Measurements from ENCODE around the gene CCDC185.

Gene CCDC185

DNA sequence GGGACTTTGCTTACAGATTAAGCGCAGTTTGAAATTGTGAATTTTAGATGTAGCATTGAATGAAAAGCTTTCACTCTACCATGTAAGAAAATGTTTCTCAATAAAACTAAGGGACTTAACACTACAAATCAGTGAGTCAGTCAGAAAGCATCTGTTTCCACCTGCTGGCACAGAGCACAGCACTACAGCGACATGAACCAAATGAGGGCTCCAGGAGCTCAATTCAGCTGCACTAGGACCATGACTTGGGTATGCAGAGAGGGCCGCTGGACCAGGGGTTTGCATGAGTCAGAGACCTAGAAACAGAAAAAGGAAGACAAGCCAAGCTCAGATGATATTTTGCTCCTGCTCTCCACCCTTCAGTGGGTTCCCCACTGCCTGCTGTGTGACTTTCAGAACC is 34.4 kb upstream of the CCDC185 start:
- TF ChIP-seq, protein P1, sequence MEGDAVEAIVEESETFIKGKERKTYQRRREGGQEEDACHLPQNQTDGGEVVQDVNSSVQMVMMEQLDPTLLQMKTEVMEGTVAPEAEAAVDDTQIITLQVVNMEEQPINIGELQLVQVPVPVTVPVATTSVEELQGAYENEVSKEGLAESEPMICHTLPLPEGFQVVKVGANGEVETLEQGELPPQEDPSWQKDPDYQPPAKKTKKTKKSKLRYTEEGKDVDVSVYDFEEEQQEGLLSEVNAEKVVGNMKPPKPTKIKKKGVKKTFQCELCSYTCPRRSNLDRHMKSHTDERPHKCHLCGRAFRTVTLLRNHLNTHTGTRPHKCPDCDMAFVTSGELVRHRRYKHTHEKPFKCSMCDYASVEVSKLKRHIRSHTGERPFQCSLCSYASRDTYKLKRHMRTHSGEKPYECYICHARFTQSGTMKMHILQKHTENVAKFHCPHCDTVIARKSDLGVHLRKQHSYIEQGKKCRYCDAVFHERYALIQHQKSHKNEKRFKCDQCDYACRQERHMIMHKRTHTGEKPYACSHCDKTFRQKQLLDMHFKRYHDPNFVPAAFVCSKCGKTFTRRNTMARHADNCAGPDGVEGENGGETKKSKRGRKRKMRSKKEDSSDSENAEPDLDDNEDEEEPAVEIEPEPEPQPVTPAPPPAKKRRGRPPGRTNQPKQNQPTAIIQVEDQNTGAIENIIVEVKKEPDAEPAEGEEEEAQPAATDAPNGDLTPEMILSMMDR (tag by site-specific recombination; IDR thresholded peaks at IDR 0.05): 0 out of 2 replicates have a peak, but pooled peaks have one; percentile 17
- TF ChIP-seq, protein P2, sequence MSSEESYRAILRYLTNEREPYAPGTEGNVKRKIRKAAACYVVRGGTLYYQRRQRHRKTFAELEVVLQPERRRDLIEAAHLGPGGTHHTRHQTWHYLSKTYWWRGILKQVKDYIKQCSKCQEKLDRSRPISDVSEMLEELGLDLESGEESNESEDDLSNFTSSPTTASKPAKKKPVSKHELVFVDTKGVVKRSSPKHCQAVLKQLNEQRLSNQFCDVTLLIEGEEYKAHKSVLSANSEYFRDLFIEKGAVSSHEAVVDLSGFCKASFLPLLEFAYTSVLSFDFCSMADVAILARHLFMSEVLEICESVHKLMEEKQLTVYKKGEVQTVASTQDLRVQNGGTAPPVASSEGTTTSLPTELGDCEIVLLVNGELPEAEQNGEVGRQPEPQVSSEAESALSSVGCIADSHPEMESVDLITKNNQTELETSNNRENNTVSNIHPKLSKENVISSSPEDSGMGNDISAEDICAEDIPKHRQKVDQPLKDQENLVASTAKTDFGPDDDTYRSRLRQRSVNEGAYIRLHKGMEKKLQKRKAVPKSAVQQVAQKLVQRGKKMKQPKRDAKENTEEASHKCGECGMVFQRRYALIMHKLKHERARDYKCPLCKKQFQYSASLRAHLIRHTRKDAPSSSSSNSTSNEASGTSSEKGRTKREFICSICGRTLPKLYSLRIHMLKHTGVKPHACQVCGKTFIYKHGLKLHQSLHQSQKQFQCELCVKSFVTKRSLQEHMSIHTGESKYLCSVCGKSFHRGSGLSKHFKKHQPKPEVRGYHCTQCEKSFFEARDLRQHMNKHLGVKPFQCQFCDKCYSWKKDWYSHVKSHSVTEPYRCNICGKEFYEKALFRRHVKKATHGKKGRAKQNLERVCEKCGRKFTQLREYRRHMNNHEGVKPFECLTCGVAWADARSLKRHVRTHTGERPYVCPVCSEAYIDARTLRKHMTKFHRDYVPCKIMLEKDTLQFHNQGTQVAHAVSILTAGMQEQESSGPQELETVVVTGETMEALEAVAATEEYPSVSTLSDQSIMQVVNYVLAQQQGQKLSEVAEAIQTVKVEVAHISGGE (tag by site-specific recombination; conservative IDR thresholded peaks at IDR 0.05; ENCODE audit: low read depth): no peak
- Histone ChIP-seq H3K27ac (ENCODE audit: extremely low read depth, low read depth, low read length) (no peak overlapping the region), H3K9me3 (ENCODE audit: control insufficient read depth, insufficient read depth, low read depth, low read length) (no peaks in the 10 kb centered on the region), H3K4me3 (ENCODE audit: low read depth, low read length) (no peak overlapping the region), H3K4me1 (ENCODE audit: control insufficient read depth, insufficient read depth, low read length) (peaks cover 5% of the 10 kb centered on the region), H3K36me3 (ENCODE audit: control insufficient read depth in 2 of 2, insufficient read depth in 1 of 2, low read length in 2 of 2) (no peaks in the 10 kb centered on the region)
- POLR2A ChIA-PET: no interaction called here
- CTCF ChIA-PET: interaction anchor here (0.5 to 2.8 kb wide), 8 partner anchors 9 to 322 kb away, joined by 3 to 18 read pairs (median 6); no protein-coding TSS in a partner anchor

DNA sequence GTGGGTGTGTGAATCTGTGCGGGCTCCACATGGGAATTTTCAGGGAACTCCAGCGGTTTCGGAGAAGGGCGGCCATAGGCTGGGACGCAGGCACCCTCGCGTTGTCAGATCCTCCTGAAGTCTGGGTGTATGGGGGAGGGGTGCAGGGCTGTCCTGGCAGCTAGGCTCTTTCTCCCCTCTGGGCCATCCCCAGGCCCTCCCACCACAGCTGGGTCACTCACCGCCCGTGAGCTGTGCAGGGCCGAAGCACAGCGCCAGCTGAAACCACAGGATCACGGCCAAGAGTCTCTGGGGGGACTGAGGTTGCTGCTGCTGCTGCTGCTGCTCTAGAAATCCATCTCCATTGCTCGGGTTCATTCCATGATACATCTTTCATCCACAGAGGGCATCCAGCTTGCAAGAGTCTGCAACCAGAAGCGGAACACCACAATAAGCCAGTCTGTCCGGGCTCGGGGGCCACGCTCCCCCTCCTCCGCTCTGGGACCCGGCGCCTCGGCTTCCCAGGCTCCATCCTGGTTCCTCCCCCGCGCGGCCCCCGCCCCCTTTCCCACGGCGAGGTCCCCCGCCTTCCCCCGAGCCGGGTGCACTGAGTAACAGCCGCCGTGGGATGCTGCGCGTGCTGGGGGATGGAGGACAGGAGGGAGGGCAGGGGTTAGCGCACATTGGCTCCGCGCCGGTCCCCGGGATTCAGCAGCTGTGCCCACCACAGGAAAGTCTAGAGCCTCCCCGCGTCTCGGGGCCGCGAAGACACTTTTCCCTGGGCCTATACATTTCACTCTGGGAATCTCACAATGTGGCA is 30.0 kb upstream of the CCDC185 start:
- Histone ChIP-seq H3K27ac (ENCODE audit: extremely low read depth, low read depth, low read length) (no peak overlapping the region; the same call in 1 of the 2 replicates), H3K9me3 (ENCODE audit: control insufficient read depth, insufficient read depth, low read depth, low read length) (no peaks in the 10 kb centered on the region), H3K4me1 (ENCODE audit: control insufficient read depth, insufficient read depth, low read length) (peaks cover 8% of the 10 kb centered on the region), H3K36me3 (ENCODE audit: control insufficient read depth in 2 of 2, insufficient read depth in 1 of 2, low read length in 2 of 2) (no peaks in the 10 kb centered on the region), H3K4me3 (ENCODE audit: low read depth, low read length) (peak overlapping the region; percentile 64)
- POLR2A ChIA-PET: interaction anchor here (0.7 to 1.2 kb wide), 6 partner anchors 8 to 31 kb away, joined by 3 to 4 read pairs (median 3); no protein-coding TSS in a partner anchor
- CTCF ChIA-PET: interaction anchor here (0.5 to 2.8 kb wide), 17 partner anchors 11 to 1013 kb away, joined by 3 to 16 read pairs (median 3); no protein-coding TSS in a partner anchor
- TF ChIP-seq ZNF350 (tag by site-specific recombination; IDR thresholded peaks at IDR 0.05) (no peak), ZNF560 (tag by site-specific recombination; IDR thresholded peaks at IDR 0.05; ENCODE audit: borderline replicate concordance) (no peak), ZFP37 (tag by site-specific recombination; IDR thresholded peaks at IDR 0.05) (0 out of 2 replicates have a peak, but pooled peaks have one; percentile 35), ZSCAN23 (tag by site-specific recombination; IDR thresholded peaks at IDR 0.05) (no peak), ZNF157 (tag by site-specific recombination; IDR thresholded peaks at IDR 0.05) (no peak), ZNF24 (tag by site-specific recombination; IDR thresholded peaks at IDR 0.05) (no peak), ZNF132 (tag by site-specific recombination; IDR thresholded peaks at IDR 0.05; ENCODE audit: borderline replicate concordance) (no peak), ZNF239 (tag by site-specific recombination; IDR thresholded peaks at IDR 0.05) (no peak), ZNF510 (tag by site-specific recombination; IDR thresholded peaks at IDR 0.05; ENCODE audit: insufficient replicate concordance) (no peak), OSR2 (tag by site-specific recombination; IDR thresholded peaks at IDR 0.05) (0 out of 2 replicates have a peak, but pooled peaks have one; percentile 26), ZFP41 (tag by site-specific recombination; IDR thresholded peaks at IDR 0.05; ENCODE audit: borderline replicate concordance) (no peak), ZNF600 (tag by site-specific recombination; IDR thresholded peaks at IDR 0.05) (peak; percentile 57; the same call in 1 of the 2 replicates), ZNF391 (tag by site-specific recombination; IDR thresholded peaks at IDR 0.05; ENCODE audit: borderline replicate concordance, low read depth) (no peak; the same call in 1 of the 2 replicates), ZNF530 (tag by site-specific recombination; IDR thresholded peaks at IDR 0.05; ENCODE audit: low read depth) (no peak), ZEB2 (tag by site-specific recombination; IDR thresholded peaks at IDR 0.05) (no peak), SP2 (tag by site-specific recombination; IDR thresholded peaks at IDR 0.05) (peak; percentile 49), ZBTB20 (tag by site-specific recombination; IDR thresholded peaks at IDR 0.05) (peak; percentile 81), ZNF10 (tag by site-specific recombination; IDR thresholded peaks at IDR 0.05) (no peak), ZNF433 (tag by site-specific recombination; IDR thresholded peaks at IDR 0.05; ENCODE audit: low read depth) (no peak)
- TF ChIP-seq, protein P3, sequence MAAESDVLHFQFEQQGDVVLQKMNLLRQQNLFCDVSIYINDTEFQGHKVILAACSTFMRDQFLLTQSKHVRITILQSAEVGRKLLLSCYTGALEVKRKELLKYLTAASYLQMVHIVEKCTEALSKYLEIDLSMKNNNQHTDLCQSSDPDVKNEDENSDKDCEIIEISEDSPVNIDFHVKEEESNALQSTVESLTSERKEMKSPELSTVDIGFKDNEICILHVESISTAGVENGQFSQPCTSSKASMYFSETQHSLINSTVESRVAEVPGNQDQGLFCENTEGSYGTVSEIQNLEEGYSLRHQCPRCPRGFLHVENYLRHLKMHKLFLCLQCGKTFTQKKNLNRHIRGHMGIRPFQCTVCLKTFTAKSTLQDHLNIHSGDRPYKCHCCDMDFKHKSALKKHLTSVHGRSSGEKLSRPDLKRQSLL (tag by site-specific recombination; IDR thresholded peaks at IDR 0.05): no peak
- TF ChIP-seq, protein P4, sequence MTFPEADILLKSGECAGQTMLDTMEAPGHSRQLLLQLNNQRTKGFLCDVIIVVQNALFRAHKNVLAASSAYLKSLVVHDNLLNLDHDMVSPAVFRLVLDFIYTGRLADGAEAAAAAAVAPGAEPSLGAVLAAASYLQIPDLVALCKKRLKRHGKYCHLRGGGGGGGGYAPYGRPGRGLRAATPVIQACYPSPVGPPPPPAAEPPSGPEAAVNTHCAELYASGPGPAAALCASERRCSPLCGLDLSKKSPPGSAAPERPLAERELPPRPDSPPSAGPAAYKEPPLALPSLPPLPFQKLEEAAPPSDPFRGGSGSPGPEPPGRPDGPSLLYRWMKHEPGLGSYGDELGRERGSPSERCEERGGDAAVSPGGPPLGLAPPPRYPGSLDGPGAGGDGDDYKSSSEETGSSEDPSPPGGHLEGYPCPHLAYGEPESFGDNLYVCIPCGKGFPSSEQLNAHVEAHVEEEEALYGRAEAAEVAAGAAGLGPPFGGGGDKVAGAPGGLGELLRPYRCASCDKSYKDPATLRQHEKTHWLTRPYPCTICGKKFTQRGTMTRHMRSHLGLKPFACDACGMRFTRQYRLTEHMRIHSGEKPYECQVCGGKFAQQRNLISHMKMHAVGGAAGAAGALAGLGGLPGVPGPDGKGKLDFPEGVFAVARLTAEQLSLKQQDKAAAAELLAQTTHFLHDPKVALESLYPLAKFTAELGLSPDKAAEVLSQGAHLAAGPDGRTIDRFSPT (tag by site-specific recombination; IDR thresholded peaks at IDR 0.05): no peak; the same call in 1 of the 2 replicates

Measured in HEK293 (cell line).